HepG2 (cell line): ENCODE measurements around the gene SLC18A3. TPM values are rescaled to one million over a fixed set of nuclear protein-coding genes. Genes with fewer than 3 reads are reported as not detected.

Experiments used
- ATAC-seq: fragments of 200-7000 bp; cut with Tn5 transposase; 3 replicates; pipeline ENCODE4 v1.9.1; 2020; ENCODE audit warnings: mild to moderate bottlenecking, moderate library complexity
- BruUV-seq: library from RNA; stranded (reverse); fragments of 400-500 nt; replicated peaks from 2 replicates; lab custom pipeline; 2021; lab: Mats Ljungman, UMichigan
- CTCF ChIA-PET: fragments of 300-600 bp; formaldehyde crosslinking; extraction: SDS; loops from one replicate; lab custom pipeline; 2021; ENCODE audit warnings: low total read pairs, inconsistent platforms, low intra/inter-chr PET ratio; lab: Yijun Ruan, JAX
- POLR2A ChIA-PET: fragments of 350-600 bp; sonication (Branson Sonifier 250); formaldehyde crosslinking; loops from one replicate; lab custom pipeline; 2020; ENCODE audit warnings: antibody characterized with exemption, inconsistent platforms; lab: Yijun Ruan, JAX
- DNase-seq: peaks from one replicate; pipeline ENCODE4 v3.0.0-alpha.2; 2015; ENCODE audit warnings: low spot score
- FAIRE-seq: peaks from 3 replicates; lab custom pipeline; 2011; peaks lifted over from hg19 to GRCh38; lab: Jason Lieb, UNC
- H2AFZ ChIP-seq: one replicate; pipeline ENCODE4 v1.6.1; 2011; ENCODE audit warnings: low read length, inconsistent platforms
- H3K27ac ChIP-seq: fragments of 300-600 bp; 3 replicates; pipeline ENCODE4 v1.8.0; 2011; ENCODE audit warnings: mixed run types, mild to moderate bottlenecking, mixed read lengths, low read length, inconsistent platforms; ENCODE audit not compliant: insufficient read depth; ENCODE audit errors: extremely low read length
- H3K27me3 ChIP-seq, 2 experiments: fragments of 200-600 bp in 1 of 2; 2 replicates in 1 of 2; 3 replicates in 1 of 2; pipeline versions ENCODE4 v1.6.0 to v1.8.0; 2011; ENCODE audit warnings: low read length in 2 of 2, mild to moderate bottlenecking in 2 of 2, moderate library complexity in 2 of 2, inconsistent platforms in 1 of 2; ENCODE audit not compliant: insufficient read depth in 2 of 2, control insufficient read depth in 1 of 2
- H3K36me3 ChIP-seq, 2 experiments: fragments of 200-600 bp in 1 of 2; replicated peaks in 1 of 2; 2 replicates in 1 of 2; 3 replicates in 1 of 2; pipeline versions ENCODE4 v1.5.1 to v1.8.0; 2011; ENCODE audit warnings: low read length in 2 of 2, inconsistent platforms in 1 of 2; ENCODE audit not compliant: insufficient read depth in 2 of 2, control insufficient read depth in 1 of 2
- H3K4me1 ChIP-seq: 2 replicates; pipeline ENCODE4 v1.5.1; 2012; ENCODE audit warnings: low read length, inconsistent platforms; ENCODE audit not compliant: insufficient read depth
- H3K4me2 ChIP-seq: 2 replicates; pipeline ENCODE4 v1.6.0; 2011; ENCODE audit warnings: low read depth, low read length, inconsistent platforms
- H3K4me3 ChIP-seq, 3 experiments: fragments of 200-600 bp in 1 of 3; sonication (generic), shearing (Covaris generic) in 1 of 3; replicated peaks in 1 of 3; 2 replicates each; pipeline ENCODE4 v1.5.1; 2011 to 2016; ENCODE audit warnings: low read length in 3 of 3, inconsistent platforms in 2 of 3, low read depth in 2 of 3, mild to moderate bottlenecking in 2 of 3, control low read depth in 1 of 3, mixed read lengths in 1 of 3; ENCODE audit not compliant: insufficient read depth in 1 of 3
- H3K79me2 ChIP-seq: one replicate; pipeline ENCODE4 v1.6.1; 2011; ENCODE audit warnings: low read length, inconsistent platforms; ENCODE audit not compliant: insufficient read depth
- H3K9ac ChIP-seq: 2 replicates; pipeline ENCODE4 v1.6.0; 2011; ENCODE audit warnings: mild to moderate bottlenecking, low read depth, low read length, inconsistent platforms; ENCODE audit not compliant: insufficient read depth
- H3K9me3 ChIP-seq: 2 replicates; pipeline ENCODE4 v1.5.1; 2012; ENCODE audit warnings: mild to moderate bottlenecking, low read length
- H4K20me1 ChIP-seq: 2 replicates; pipeline ENCODE4 v1.6.0; 2011; ENCODE audit warnings: inconsistent platforms, mild to moderate bottlenecking, low read length, moderate library complexity; ENCODE audit not compliant: insufficient read depth
- GABPA ChIP-seq, 2 experiments: IDR thresholded peaks; 2 replicates each; pipeline ENCODE4 v1.6.1; 2011 to 2016; ENCODE audit warnings: low read depth in 2 of 2, low read length in 1 of 2, missing biosample characterization in 1 of 2, missing genetic modification characterization in 1 of 2
- GABPB1 ChIP-seq: IDR thresholded peaks from 2 replicates; pipeline ENCODE4 v1.6.1; 2016; ENCODE audit warnings: mild to moderate bottlenecking, missing genetic modification reagents, moderate library complexity, missing compliant biosample characterization
- MIER2 ChIP-seq: IDR thresholded peaks from 2 replicates; pipeline ENCODE4 v1.6.1; 2016; ENCODE audit warnings: missing biosample characterization, missing genetic modification reagents
- NFKBIZ ChIP-seq: IDR thresholded peaks from 2 replicates; pipeline ENCODE4 v1.6.1; 2018; ENCODE audit warnings: missing genetic modification reagents, missing compliant biosample characterization
- REL ChIP-seq: sonication (generic); formaldehyde crosslinking; conservative IDR thresholded peaks from 2 replicates; pipeline ENCODE4 v1.8.0; 2022; ENCODE audit warnings: mild to moderate bottlenecking, missing genetic modification reagents, moderate library complexity
- SATB2 ChIP-seq: sonication (generic); formaldehyde crosslinking; IDR thresholded peaks from 2 replicates; pipeline ENCODE4 v1.5.0; 2020; ENCODE audit warnings: missing genetic modification reagents
- SOX6 ChIP-seq, 2 experiments: fragments of 450-650 bp in 1 of 2; sonication (generic) in 1 of 2; formaldehyde crosslinking in 1 of 2; IDR thresholded peaks; 2 replicates each; pipeline versions ENCODE4 v1.4.0 to v1.6.1; 2017 to 2020; ENCODE audit warnings: antibody characterized with exemption in 1 of 2, mild to moderate bottlenecking in 1 of 2, missing genetic modification reagents in 1 of 2
- ZFP1 ChIP-seq: IDR thresholded peaks from 2 replicates; pipeline ENCODE4 v1.6.1; 2016
- ZFP36L2 ChIP-seq: sonication (generic); formaldehyde crosslinking; IDR thresholded peaks from 2 replicates; pipeline ENCODE4 v1.4.0; 2020; ENCODE audit warnings: missing genetic modification reagents
- ZFYVE20 ChIP-seq: sonication (generic); formaldehyde crosslinking; IDR thresholded peaks from 2 replicates; pipeline ENCODE4 v1.8.0; 2023; ENCODE audit warnings: low read depth, mild to moderate bottlenecking, moderate library complexity, missing genetic modification reagents, borderline replicate concordance
- ZMAT3 ChIP-seq: sonication (generic); formaldehyde crosslinking; conservative IDR thresholded peaks from 2 replicates; pipeline ENCODE4 v1.7.0; 2021; ENCODE audit warnings: missing genetic modification reagents
- ZNF331 ChIP-seq: sonication (generic); formaldehyde crosslinking; IDR thresholded peaks from 2 replicates; pipeline ENCODE4 v1.4.0; 2020; ENCODE audit warnings: missing genetic modification reagents
- ZNF740 ChIP-seq: sonication (generic); formaldehyde crosslinking; IDR thresholded peaks from 2 replicates; pipeline ENCODE4 v1.4.0; 2020; ENCODE audit warnings: missing genetic modification reagents
- WGBS: methylation state at CpG from one replicate; pipeline ENCODE4 v1.1.6; 2017; ENCODE audit warnings: low lambda C conversion rate; 5-methylcytosine and 5-hydroxymethylcytosine counted together
- in situ Hi-C: cut with HindIII; loops from 2 replicates; pipeline ENCODE4 v1.10.0; 2017; ENCODE audit warnings: low pct_unique_long_range_greater_than_20kb; ENCODE audit not compliant: extremely low pct_ligation_motif_present
- intact Hi-C: fragments of 100-400 bp; cut with micrococcal nuclease; formaldehyde crosslinking; loops from one replicate; pipeline ENCODE4 v1.10.0; 2022; ENCODE audit not compliant: unreplicated experiment
- polyA plus RNA-seq, 8 experiments: library from polyadenylated mRNA; depleted of rRNA in 3 of 8; stranded (reverse) in 7 of 8; unstranded in 1 of 8; fragments of >200 nt; fragmentation: Illumina TruSeq in 4 of 8; extraction: Trizol in 4 of 8; gene quantifications; 2 replicates each; pipeline versions ENCODE4 v1.2.1 to v1.2.3, GENCODE V29; 2011 to 2016; ENCODE audit warnings: low read depth in 4 of 8, missing spikeins in 1 of 8, mixed read lengths in 1 of 8; ENCODE audit not compliant: insufficient read depth in 1 of 8
- total RNA-seq, 5 experiments: library from RNA; depleted of rRNA; stranded (reverse); fragments of >200 nt; fragmentation: Illumina TruSeq; extraction: Trizol; gene quantifications; 2 replicates each; pipeline ENCODE4 v1.2.3, GENCODE V29; 2016; ENCODE audit warnings: low read depth in 1 of 5

Gene SLC18A3
- total and polyA plus RNA-seq, 2 of the 13 experiments (the other 11 are each of a cell fraction or from before 2014, with no cell fraction given), result not detected

- intact Hi-C loops (no loop called here), in situ Hi-C loops (no loop called here)
- Histone ChIP-seq H2AFZ (no peak overlapping the region), H3K4me3 (peak overlapping the region in 2 of 3 experiments; percentile 35 to 39; a peak in 3 of 6 replicates), H3K27ac (no peak overlapping the region), H3K4me1 (0 out of 2 replicates have a peak, but pooled peaks cover 11% of the 10 kb centered on the region), H3K4me2 (peak overlapping the region; percentile 56), H3K9me3 (no peaks in the 10 kb centered on the region), H3K36me3 (no peaks in the 10 kb centered on the region), H3K9ac (no peak overlapping the region), H3K79me2 (no peaks in the 10 kb centered on the region), H3K27me3 (peaks cover 2 to 6% of the 10 kb centered on the region in 2 experiments; a peak in 1 of 5 replicates), H4K20me1 (no peaks in the 10 kb centered on the region)
- POLR2A ChIA-PET, result no interaction called here
- 28% methylated on average over 5 of the region's 9 CpGs for WGBS
- no peak for TF ChIP-seq SOX6 (IDR thresholded peaks at IDR 0.05)
- TF ChIP-seq SOX6 (CRISPR knock-in tag; IDR thresholded peaks at IDR 0.05), result no peak
- TF ChIP-seq SATB2, result no peak
- no peak for TF ChIP-seq REL
- TF ChIP-seq MIER2 (CRISPR knock-in tag), result no peak
- no peak for TF ChIP-seq NFKBIZ (CRISPR knock-in tag)
- no peak for TF ChIP-seq ZMAT3
- TF ChIP-seq ZNF740 (CRISPR knock-in tag), result no peak
- TF ChIP-seq ZFYVE20 (CRISPR knock-in tag), result no peak
- TF ChIP-seq ZFP1 (CRISPR knock-in tag), result no peak
- no peak for TF ChIP-seq ZFP36L2 (CRISPR knock-in tag)
- no peak for TF ChIP-seq ZNF331 (CRISPR knock-in tag)
- TF ChIP-seq GABPB1, result peak; percentile 58
- TF ChIP-seq GABPA (IDR thresholded peaks at IDR 0.05; ENCODE audit: low read depth, low read length), result no peak
- peak; percentile 39 for TF ChIP-seq GABPA (CRISPR knock-in tag; IDR thresholded peaks at IDR 0.05; ENCODE audit: low read depth)
- ATAC-seq (peak; percentile 59), DNase-seq (no peak), FAIRE-seq (no peak)
- no TSS peak for BruUV-seq
- CTCF ChIA-PET, result no interaction called here
Measured at GRCh38 chr10:49572594-49573114, 37.5 kb upstream of the SLC18A3 start.
